Endothelial cell of coronary artery (primary cell): ENCODE data around the gene ELOVL6. TPM values are rescaled to one million over a fixed set of nuclear protein-coding genes. Genes with fewer than 3 reads are reported as not detected.

Experiments used
- total RNA-seq: library from RNA; depleted of rRNA; stranded (reverse); fragments of >200 nt; gene quantifications from 2 replicates; pipeline ENCODE4 v1.2.3, GENCODE V29; 2014

The ELOVL6 gene
- 2.8 and 7.7 TPM in 2 replicates for total RNA-seq

GRCh38 chr4:110198435-110199416 lies at the start of gene ELOVL6:
ELOVL6 (minus strand) TSS chr4:110198615; CDS start chr4:110198335, 280 bp downstream.

